Amygdala (tissue), 56 donors: Measurements from ENCODE around the gene MYL11.
"Not testable (repeated sequence)": the region's sequence is repeated elsewhere in the genome, so short reads cannot be mapped to it uniquely, and the experiment has no call there.

Experiments
- DNase-seq, 56 donors: peaks; one replicate each; lab custom pipeline; 2025; lab: John Stamatoyannopoulos, UW

The MYL11 gene

GRCh38 chr16:30394592-30395154 is 20.1 kb downstream of the MYL11 start:
- peak in 3 of 56 donors; percentile 21 to 71 (median 33) for DNase-seq

- DNase-seq = peak in 55 of 56 donors; percentile 48 to 92 (median 79)
These were observed 20.8 kb downstream of the MYL11 start, which contains the start of gene ZNF48 for GRCh38 chr16:30395155-30395991. Gene ZNF48 (plus strand): TSS chr16:30395420. CDS start chr16:30395795, 375 bp downstream.

- DNase-seq = no peak
These were observed 21.5 kb downstream of the MYL11 start for GRCh38 chr16:30395992-30396585.

GRCh38 chr16:30396627-30397026 is 22.0 kb downstream of the MYL11 start:
- DNase-seq = not testable (repeated sequence)

- DNase-seq = no peak
These were observed 22.5 kb downstream of the MYL11 start for GRCh38 chr16:30397056-30397455.

- no peak for DNase-seq
These were observed 23.4 kb downstream of the MYL11 start for GRCh38 chr16:30397776-30398660.

- DNase-seq = no peak
These were observed 24.2 kb downstream of the MYL11 start for GRCh38 chr16:30398661-30399434.

- DNase-seq = peak in 1 of 56 donors; percentile 22
These were observed 25.0 kb downstream of the MYL11 start for GRCh38 chr16:30399435-30400186.

- no peak for DNase-seq
These were observed 27.3 kb downstream of the MYL11 start for GRCh38 chr16:30401768-30402425.

- DNase-seq = no peak
These were observed 32.1 kb downstream of the MYL11 start for GRCh38 chr16:30406795-30407101.

- peak; percentile 22 to 96 (median 87) for DNase-seq
These were observed 32.7 kb downstream of the MYL11 start, which contains the start of gene ZNF771 for GRCh38 chr16:30407102-30407803. Gene ZNF771 (plus strand): TSS chr16:30407606. CDS start chr16:30408054, 448 bp downstream.

GRCh38 chr16:30407804-30408534 is 33.4 kb downstream of the MYL11 start:
- peak in 2 of 56 donors; percentile 30 to 38 for DNase-seq

GRCh38 chr16:30409125-30410060 is 34.8 kb downstream of the MYL11 start:
- peak in 55 of 56 donors; percentile 11 to 94 (median 77) for DNase-seq

GRCh38 chr16:30413112-30413806 is 38.7 kb downstream of the MYL11 start:
- DNase-seq = no peak

- no peak for DNase-seq
These were observed 39.6 kb downstream of the MYL11 start for GRCh38 chr16:30414159-30414558.
